MG63 (cell line): Measurements from ENCODE around the gene DNAAF1. TPM values are rescaled to one million over a fixed set of nuclear protein-coding genes. Genes with fewer than 3 reads are reported as not detected.

Experiments used
- DNase-seq: peaks from one replicate; pipeline ENCODE4 v3.0.0-alpha.2; 2020
- H3K27me3 ChIP-seq: fragments of 250-450 bp; sonication (Bioruptor Pico); 2 replicates; pipeline ENCODE4 v1.5.1; 2020; ENCODE audit warnings: mild to moderate bottlenecking, moderate library complexity
- H3K36me3 ChIP-seq: fragments of 250-450 bp; sonication (Bioruptor Pico); 2 replicates; pipeline ENCODE4 v1.5.1; 2020; ENCODE audit warnings: mild to moderate bottlenecking, moderate library complexity
- H3K4me3 ChIP-seq: fragments of 250-450 bp; sonication (Bioruptor Pico); 2 replicates; pipeline ENCODE4 v1.5.1; 2020; ENCODE audit warnings: mild to moderate bottlenecking, moderate library complexity
- H3K9me3 ChIP-seq: fragments of 250-450 bp; sonication (Bioruptor Pico); 2 replicates; pipeline ENCODE4 v1.5.1; 2020; ENCODE audit warnings: mild to moderate bottlenecking, moderate library complexity
- total RNA-seq: library from RNA; depleted of rRNA; stranded (reverse); fragments of >200 nt; shearing (Covaris generic); gene quantifications from 2 replicates; pipeline ENCODE4 v1.2.3, GENCODE V29; 2014; ENCODE audit warnings: low replicate concordance

DNAAF1 gene
- total RNA-seq, 1 experiment from 2014 or later: not detected

DNA sequence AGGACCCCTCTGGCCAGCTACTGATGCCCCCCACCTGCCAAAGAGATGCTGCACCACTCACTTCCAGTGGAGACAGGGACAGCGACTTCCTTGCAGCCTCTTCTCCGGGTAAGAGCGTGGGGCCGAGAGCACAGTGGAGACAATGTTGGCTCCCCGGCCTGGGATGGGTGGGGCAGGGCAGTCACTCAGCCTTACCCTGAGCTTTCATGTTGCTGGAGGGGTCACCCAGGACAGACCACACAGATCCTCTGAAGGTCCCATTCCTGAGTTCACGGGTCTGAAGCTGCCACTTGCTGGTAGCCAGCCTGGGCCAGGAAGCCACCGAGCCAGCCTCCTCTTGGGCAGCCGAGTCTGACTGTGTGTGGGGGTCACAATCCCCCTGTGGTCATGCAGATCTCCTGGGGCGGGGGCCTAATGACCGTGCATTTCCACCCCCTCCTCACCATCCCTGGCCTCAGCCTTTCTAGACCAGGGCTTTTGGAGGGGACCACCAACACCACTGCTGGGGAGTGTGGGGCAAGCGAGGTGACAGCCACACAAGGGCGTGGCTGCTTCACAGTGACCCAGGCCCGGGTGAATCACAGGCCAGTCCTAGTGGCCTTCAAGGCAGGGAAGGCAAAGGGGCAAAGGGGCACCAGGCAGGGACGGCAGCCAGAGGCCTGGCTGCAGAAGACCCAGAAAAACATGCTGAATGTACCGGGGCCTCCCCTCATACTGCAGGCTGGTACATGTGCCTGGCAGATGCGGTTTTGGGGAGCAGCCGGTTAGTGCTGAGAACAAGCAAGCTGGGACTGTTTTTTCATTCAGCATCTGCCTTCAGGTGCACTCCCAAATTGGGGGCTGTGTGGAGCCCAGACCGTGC, 31.3 kb downstream of the DNAAF1 start:
- no peak for DNase-seq
- no peaks in the 10 kb centered on the region for H3K36me3 ChIP-seq
- no peaks in the 10 kb centered on the region for H3K9me3 ChIP-seq
- H3K4me3 ChIP-seq: no peak overlapping the region
- no peaks in the 10 kb centered on the region for H3K27me3 ChIP-seq

DNA sequence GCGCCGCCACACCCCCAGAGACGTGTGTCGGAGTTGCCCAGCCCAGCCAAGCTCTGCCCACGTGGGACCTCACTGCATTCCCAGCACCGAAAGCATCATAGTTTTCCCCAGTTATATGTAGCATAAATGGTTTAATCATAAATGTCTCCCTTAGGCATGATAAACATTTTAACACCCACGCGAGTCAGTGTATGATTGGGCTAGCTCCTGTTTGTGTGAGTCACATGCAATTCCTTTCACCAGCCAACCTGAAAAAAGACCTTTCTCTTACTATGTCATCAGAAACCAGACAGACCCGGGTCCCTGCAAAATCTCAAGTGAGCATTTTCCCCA, 32.6 kb downstream of the DNAAF1 start:
- Histone ChIP-seq H3K27me3 (no peaks in the 10 kb centered on the region), H3K4me3 (no peak overlapping the region), H3K9me3 (no peaks in the 10 kb centered on the region), H3K36me3 (no peaks in the 10 kb centered on the region)
- DNase-seq: peak; percentile 25

DNA sequence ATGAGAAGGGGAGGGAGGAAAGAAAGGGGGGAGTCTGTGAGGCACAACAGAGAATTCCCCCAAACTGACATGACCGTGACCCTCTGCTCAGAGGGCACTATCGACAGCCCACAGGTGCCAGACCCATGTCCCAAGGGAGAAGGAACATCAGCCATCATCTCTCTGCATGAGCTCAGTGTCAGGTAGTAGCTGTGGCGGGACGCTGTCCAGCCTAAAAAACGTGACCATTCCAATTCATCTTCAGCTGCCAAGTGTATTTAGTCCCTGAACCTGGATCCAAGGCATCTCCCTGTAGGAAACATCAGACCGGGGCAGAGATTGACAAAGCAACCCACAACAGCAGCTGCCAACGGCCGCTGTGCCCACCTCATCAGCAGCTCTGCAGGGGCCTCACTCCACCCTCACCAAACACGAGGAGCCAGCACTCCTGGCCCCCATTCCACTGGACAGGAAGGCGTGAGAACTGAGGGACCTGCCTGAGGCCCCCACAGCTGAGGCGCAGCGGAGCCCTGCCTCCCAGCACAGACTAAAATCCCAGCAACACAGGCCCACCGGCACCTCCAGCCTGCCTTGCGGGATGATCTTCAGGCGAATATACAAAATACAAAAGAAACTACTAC, 33.1 kb downstream of the DNAAF1 start:
- Histone ChIP-seq H3K27me3 (no peaks in the 10 kb centered on the region), H3K36me3 (no peaks in the 10 kb centered on the region; the same call in 1 of the 2 replicates), H3K4me3 (no peak overlapping the region), H3K9me3 (no peaks in the 10 kb centered on the region)
- no peak for DNase-seq

DNA sequence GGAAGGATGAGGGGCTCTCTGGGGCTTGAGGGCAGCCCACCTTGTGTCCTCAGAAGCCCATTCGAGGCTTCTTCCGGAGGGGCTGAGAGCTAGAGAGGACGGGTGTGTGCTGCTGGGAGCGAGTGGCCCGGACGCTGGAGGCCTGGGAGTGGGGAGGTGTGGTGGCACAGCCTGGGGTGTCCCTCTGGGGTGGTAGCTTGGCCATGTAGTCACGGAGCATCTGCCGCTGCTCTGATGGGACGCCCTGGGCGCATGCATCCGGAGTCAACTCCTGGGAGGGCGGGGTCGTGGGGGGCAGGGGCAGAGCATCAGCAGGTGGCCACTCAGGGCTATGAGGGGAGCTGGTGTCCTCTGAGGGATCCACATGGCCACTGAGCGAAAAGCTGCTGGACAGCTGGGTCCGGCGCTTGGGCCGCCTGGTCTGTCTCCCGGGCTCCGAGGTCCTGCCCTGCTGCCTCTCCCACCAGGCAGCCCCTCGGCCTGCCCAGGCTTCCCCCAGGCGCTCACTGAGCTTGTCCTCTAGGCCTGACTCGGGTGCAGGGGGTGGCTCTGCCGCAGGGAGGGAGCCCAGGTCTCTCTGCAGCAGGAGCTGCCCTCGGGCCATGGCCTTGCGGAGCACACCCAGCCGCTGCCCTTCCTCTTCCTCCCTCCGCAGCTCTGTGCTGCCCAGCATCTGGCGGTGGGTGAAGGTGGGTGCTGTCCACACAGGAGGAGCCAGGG, 33.9 kb downstream of the DNAAF1 start:
- H3K9me3 ChIP-seq: no peaks in the 10 kb centered on the region
- no peaks in the 10 kb centered on the region; the same call in none of the 2 replicates for H3K36me3 ChIP-seq
- no peak for DNase-seq
- H3K4me3 ChIP-seq: no peak overlapping the region
- no peaks in the 10 kb centered on the region for H3K27me3 ChIP-seq

DNA sequence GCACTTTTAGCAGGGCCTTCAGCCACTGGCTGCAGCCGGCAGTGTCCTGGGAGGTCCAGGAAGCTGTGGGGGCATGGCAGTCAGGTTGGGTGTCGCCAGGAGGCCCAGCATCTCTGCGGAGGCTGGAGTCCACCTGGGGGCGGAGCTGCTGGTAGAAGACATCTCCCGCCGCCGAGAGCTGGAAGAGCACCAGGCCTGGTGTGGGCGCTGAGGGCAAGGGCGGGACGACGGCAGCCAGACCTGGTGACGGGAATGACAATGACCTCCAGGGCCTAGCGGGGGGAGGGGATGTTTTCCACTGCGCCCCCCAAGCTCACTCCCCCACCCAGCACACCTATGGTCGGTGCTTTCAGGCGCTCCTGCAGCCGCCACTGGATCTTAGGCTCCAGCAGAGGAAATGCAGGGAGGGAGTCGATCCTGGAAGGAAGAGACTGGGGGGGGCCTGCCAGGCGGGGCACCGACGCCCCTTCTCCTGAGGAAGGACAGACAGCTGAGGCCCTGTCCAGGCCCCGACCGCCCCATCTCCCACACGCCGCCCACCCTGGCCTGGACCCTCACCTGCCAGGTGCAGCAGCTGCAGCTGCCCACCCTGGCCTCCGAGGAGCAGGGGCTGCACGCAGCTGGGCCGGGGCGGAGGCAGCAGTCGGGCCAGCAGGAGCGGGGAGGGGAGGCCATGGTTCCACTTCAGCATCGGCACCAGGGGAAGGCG, 34.7 kb downstream of the DNAAF1 start:
- Histone ChIP-seq H3K4me3 (no peak overlapping the region), H3K9me3 (no peaks in the 10 kb centered on the region), H3K27me3 (no peaks in the 10 kb centered on the region), H3K36me3 (no peaks in the 10 kb centered on the region; the same call in none of the 2 replicates)
- no peak for DNase-seq

DNA sequence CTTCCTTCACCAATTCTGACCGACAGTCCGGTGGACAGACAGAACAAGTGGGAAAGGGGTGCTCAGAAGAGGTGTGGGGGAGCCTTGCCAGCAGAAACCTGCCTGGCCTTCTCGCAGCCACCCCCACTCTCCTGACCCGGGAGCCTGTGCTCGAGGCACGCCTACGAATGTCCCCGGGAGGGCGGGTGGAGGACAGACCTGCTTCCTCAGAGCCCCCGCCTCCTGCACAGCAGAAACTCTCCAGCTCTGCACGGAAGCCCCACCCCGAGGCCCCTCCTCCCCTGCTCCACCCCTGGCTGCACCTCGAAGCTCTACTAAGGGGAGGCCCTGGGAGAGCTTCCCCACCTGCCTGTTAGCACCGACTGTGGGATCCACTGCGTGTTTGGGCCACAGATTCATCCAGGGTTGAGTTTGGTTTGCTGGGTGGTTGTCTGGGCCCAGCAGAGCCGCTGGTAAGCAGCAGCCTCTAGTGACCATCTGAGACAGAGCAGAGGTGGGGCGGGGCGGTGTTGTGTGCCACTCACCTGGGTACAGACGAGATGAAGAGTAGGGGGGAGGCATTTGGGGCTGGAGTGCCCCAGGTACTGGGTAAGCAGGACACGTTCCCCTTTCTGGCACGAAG, 35.5 kb downstream of the DNAAF1 start:
- H3K36me3 ChIP-seq: no peaks in the 10 kb centered on the region; the same call in none of the 2 replicates
- no peak for DNase-seq
- no peaks in the 10 kb centered on the region for H3K9me3 ChIP-seq
- no peak overlapping the region for H3K4me3 ChIP-seq
- H3K27me3 ChIP-seq: no peaks in the 10 kb centered on the region

DNA sequence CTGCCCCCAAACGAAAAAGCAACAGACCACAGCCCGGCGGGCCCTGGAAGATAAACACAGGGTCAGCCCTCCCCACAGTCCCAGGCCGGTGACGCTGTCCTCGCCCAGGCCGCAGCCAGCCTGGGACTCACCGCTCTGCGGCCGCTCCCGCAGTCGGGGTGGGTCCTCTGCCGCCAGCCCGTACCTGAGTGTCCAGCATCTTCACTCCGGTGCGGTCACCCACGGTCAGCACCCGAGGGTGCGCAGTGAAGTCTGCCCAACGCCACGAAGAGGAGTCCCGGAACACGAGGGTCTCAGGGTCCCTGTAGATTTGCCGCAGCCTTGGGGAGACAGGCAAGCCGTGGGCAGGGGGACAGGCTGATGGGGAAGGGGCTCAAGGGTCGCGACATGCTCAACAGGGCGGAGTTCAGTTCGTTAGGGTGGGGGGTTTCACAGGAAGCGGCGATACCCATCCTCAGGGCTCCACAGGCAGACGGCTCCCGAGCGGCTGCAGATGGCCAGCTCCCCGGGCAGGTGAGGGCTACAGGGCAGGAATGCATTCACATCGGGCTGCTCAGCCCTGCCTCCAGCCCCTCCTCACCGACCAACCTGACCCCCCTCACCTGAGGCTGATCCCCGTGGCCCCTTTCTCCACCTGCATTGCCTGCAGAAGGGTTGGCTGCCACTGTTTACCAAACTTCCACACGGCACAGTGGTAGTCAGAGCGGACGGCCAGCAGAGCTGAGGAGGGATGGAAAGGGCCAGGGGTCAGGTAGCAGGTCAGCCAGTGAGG, 36.2 kb downstream of the DNAAF1 start:
- DNase-seq: no peak
- Histone ChIP-seq H3K9me3 (no peaks in the 10 kb centered on the region), H3K36me3 (no peaks in the 10 kb centered on the region; the same call in none of the 2 replicates), H3K4me3 (no peak overlapping the region), H3K27me3 (no peaks in the 10 kb centered on the region)

DNA sequence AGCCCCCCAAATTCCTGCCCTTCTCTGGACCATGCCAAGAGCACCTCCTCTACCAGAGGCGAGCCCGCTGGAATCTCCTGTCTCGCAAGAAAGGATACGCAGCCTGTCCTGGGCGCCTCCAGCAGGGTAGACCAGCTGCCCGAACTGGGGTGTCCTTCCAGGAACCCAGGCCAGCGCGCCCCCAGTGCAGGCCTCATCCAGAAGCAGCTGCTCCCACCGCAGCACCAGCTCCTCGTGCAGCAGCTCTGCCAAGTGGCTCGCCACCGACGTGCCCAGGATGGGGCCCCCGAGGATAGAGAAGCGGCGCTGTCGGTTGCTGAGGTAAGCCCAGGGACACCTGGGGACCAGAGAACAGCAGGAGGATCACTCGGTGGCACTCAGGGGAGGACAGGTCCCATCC, 37.0 kb downstream of the DNAAF1 start:
- Histone ChIP-seq H3K27me3 (no peaks in the 10 kb centered on the region), H3K36me3 (no peaks in the 10 kb centered on the region; the same call in none of the 2 replicates), H3K4me3 (no peak overlapping the region), H3K9me3 (no peaks in the 10 kb centered on the region)
- no peak for DNase-seq

DNA sequence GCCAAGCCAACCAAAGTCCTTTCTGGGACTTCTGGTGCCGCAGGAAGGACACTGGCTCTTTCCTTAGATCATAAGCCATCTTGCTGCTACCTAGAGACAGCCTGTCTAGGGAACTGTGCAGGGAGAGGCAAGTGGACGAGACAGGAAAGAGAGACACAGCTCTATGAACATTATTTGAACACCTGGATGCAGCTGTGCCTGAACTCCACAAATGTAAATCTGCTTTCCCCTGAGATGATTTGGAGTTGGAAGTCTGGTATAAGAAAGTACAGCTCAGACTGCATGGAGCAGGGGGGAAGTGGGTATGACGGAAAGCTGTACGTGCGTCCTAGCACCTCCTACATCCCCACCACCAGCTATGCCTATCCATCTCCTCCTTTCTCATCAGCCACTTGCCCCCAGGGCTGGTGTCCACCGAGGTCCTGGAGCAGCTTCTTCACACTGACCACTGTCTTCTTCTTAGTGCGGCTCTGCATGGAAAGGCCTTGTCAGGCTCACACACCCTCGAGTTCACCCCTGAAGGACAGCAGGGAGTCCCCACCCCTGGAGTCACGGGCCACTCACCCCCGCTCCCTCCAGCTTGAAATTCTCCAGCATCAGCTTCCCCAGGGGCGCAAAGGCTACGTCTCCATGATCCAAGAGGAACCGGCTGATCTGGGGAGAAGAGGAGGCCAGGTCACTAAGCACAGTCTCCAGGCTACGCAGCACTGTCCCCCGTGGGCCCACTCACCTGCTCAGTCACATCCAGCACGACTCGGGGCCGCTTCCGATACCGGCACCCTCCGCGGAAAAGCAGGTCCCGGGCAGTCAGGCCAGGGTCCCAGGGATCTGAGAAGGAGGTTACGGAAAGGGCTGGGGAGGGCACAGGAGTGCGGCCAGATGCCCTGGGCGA, 37.8 kb downstream of the DNAAF1 start:
- Histone ChIP-seq H3K27me3 (no peaks in the 10 kb centered on the region), H3K36me3 (no peaks in the 10 kb centered on the region; the same call in none of the 2 replicates), H3K4me3 (no peak overlapping the region), H3K9me3 (no peaks in the 10 kb centered on the region)
- no peak for DNase-seq

DNA sequence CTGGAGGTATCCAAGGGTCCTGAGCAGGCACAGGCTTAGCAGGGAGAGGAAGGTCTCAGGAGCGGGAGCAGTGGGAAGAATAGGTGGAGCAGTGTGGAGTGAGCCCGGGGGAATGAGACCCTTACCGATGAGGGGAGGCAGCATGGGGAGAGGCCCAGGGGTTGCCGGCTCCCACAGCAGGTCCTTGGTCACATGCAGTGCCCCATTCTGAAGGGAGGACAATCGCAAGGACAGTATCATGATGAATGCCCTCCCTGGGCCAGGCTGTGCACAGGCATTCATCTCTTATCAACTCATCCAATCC, 38.4 kb downstream of the DNAAF1 start:
- Histone ChIP-seq H3K9me3 (no peaks in the 10 kb centered on the region), H3K27me3 (no peaks in the 10 kb centered on the region), H3K4me3 (no peak overlapping the region), H3K36me3 (no peaks in the 10 kb centered on the region; the same call in none of the 2 replicates)
- DNase-seq: no peak

DNA sequence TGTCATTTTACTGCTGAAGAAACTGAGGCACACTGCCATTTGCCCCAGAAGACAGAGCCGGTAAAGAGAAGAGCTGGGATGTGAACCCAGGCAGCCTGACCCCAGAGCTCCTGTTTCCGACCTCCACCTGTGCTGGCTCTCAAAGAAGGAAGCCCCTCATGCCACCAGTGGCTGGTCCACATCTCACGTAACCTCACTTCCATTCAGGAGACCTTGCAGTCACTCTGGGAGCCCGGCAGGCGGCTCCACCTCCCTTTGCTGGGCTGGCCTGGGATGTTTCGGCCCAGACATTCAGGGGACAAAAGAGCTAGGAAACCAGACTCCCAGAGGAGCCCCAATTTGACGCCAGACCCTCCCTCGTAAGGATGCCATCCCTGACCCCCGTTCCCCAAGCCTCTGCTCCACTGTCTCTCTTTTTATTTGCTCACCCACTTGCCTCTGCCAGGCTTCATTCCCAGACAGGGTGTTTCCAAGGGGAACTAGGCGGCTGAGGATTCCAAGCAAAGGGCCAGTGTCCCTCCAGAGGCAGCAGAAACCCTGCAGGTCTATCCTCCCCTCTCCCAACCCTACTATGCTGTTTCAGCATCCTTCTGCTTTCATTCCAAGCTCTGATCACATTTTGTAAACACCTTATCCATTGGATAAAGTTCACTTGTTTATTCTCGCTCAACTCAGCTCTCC, 38.9 kb downstream of the DNAAF1 start:
- Histone ChIP-seq H3K4me3 (no peak overlapping the region), H3K27me3 (no peaks in the 10 kb centered on the region), H3K9me3 (no peaks in the 10 kb centered on the region), H3K36me3 (no peaks in the 10 kb centered on the region; the same call in none of the 2 replicates)
- DNase-seq: no peak

DNA sequence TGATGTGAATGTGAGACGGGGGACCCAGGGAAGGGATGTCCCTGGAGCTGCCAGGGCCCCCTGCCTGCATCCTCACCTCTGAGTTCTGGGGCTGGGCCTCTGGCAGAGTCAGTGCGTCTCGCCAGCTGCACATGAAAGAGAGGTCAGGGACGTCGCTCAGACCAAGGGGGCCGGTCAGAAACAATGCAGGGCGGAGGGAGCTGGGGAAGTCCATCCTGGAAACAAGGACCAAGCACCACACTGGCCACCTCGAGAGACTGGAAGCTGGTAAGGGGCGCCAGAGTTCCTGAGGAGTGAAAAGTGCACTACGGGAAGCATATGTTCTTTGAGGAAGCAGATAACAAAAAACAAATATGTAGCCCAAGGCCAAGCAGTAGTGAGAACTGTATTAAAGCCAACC, 39.7 kb downstream of the DNAAF1 start:
- Histone ChIP-seq H3K27me3 (no peaks in the 10 kb centered on the region), H3K9me3 (no peaks in the 10 kb centered on the region), H3K36me3 (no peaks in the 10 kb centered on the region; the same call in none of the 2 replicates), H3K4me3 (no peak overlapping the region)
- no peak for DNase-seq

DNA sequence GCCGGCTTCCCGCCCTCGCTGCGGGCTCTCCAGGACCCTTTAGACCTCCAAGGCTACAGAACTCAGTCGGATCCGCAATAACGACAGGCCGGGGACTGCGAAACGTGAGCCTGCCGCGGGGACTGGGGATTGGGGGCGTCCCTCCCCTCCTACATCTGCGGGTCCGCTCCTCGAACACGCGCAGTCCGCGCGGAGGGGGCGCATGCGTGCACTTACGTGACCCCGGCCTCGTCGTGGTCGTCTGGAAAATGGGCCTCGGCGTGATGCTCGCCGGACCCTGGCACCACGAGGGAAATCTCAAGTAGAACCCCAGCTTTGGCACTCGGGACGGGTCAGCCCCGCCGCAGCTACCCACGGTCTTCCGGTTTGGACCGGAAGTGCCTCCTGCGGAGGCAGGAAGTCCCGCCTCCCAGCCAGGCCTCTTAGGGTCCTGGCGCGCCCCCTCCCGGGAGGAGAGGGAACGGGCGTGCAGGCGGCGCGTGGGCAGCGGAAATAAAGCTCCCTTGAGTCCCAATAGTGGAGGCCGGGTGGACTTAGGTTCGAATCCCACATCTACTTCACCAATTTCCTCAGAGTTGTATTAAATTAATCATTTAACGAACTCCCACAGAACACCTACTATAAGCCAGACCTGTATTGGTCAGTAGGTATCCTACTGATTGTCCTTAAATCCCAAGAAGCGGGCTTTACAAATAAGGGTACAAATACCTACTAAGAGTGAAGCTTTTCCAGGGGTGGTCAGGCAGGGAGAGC, 41.8 kb downstream of the DNAAF1 start, which contains the start of gene TAF1C:
TSS of gene TAF1C (minus strand) at position 373 of the 753 bp plus-strand sequence. CDS start 2,069 bp downstream, outside the sequence.
- DNase-seq: peak; percentile 80
- H3K27me3 ChIP-seq: no peaks in the 10 kb centered on the region
- H3K9me3 ChIP-seq: no peaks in the 10 kb centered on the region
- no peaks in the 10 kb centered on the region; the same call in none of the 2 replicates for H3K36me3 ChIP-seq
- peak within 1 kb of the TSS; percentile 85 for H3K4me3 ChIP-seq
